Sigmoid colon (tissue), 7 donors: ENCODE data around the gene IFIT1. TPM values are rescaled to one million over a fixed set of nuclear protein-coding genes. Genes with fewer than 3 reads are reported as not detected.

ENCODE experiments used
- DNase-seq: peaks from one replicate; pipeline ENCODE4 v3.0.0-alpha.2; 2019
- H3K27ac ChIP-seq, 4 donors: fragments of 200-600 bp; sonication (generic); one replicate each; pipeline ENCODE4 v1.5.1; 2016 to 2019; ENCODE audit warnings: mild to moderate bottlenecking in 1 of 4
- H3K27me3 ChIP-seq, 3 donors: fragments of 200-600 bp; sonication (generic); one replicate each; pipeline ENCODE4 v1.5.1; 2019; ENCODE audit warnings: mild to moderate bottlenecking in 1 of 3
- H3K36me3 ChIP-seq, 4 donors: fragments of 200-600 bp; sonication (generic); one replicate each; pipeline ENCODE4 v1.5.1; 2016 to 2019
- H3K4me1 ChIP-seq, 4 donors: fragments of 200-600 bp; sonication (generic); one replicate each; pipeline ENCODE4 v1.5.1; 2017 to 2019
- H3K4me3 ChIP-seq, 4 donors: fragments of 200-600 bp; sonication (generic); one replicate each; pipeline ENCODE4 v1.5.1; 2017 to 2019; ENCODE audit warnings: mild to moderate bottlenecking in 2 of 4, moderate library complexity in 1 of 4
- H3K9me3 ChIP-seq, 4 donors: fragments of 200-600 bp in 3 of 4; sonication (generic) in 3 of 4; one replicate each; pipeline versions ENCODE4 v1.5.1 to v1.6.1; 2013 to 2019
- CTCF ChIP-seq, 4 experiments: fragments of 450-650 bp in 3 of 4; fragments of 200-600 bp in 1 of 4; IDR thresholded peaks; one replicate each; pipeline ENCODE4 v1.5.1; 2016 to 2019; ENCODE audit warnings: antibody characterized with exemption in 4 of 4, mild to moderate bottlenecking in 3 of 4, moderate library complexity in 2 of 4
- EP300 ChIP-seq, 4 donors: sonication (generic); formaldehyde crosslinking; IDR thresholded peaks; one replicate each; pipeline ENCODE4 v1.6.1; 2017; ENCODE audit warnings: antibody characterized with exemption in 4 of 4
- POLR2A ChIP-seq, 2 donors: fragments of 450-650 bp; IDR thresholded peaks; one replicate each; pipeline ENCODE4 v1.6.1; 2016; ENCODE audit warnings: antibody characterized with exemption in 2 of 2, mild to moderate bottlenecking in 2 of 2, moderate library complexity in 2 of 2
- POLR2AphosphoS5 ChIP-seq, 4 donors: sonication (generic); formaldehyde crosslinking; IDR thresholded peaks; one replicate each; pipeline ENCODE4 v1.6.1; 2017; ENCODE audit warnings: antibody characterized with exemption in 4 of 4
- WGBS, 2 donors: extraction: QIAGEN DNeasy Blood & Tissue Kit; methylation state at CpG; one replicate each; pipeline ENCODE4 v1.1.7; 2013; 5-methylcytosine and 5-hydroxymethylcytosine counted together
- intact Hi-C: fragments of 100-400 bp; cut with DNase I; formaldehyde crosslinking; loops from one replicate; pipeline ENCODE4 v1.15.1; 2023
- polyA plus RNA-seq, 3 donors: library from polyadenylated mRNA; stranded (reverse); fragments of 200-250 nt; gene quantifications; one replicate each; pipeline ENCODE4 v1.2.3, GENCODE V29; 2013
- total RNA-seq, 4 donors: library from RNA; depleted of rRNA; stranded (reverse); fragments of >200 nt; gene quantifications; one replicate each; pipeline ENCODE4 v1.1.0, GENCODE V29; 2016
- donor health status: healthy with polysubstance abuse.
- donor health status: Bipolar disorder and iron deficiency.
- donor health status: healthy.

IFIT1 gene
- total and polyA plus RNA-seq, 7 donors: 6.9 to 33.5 (median 19.4) TPM

- TF ChIP-seq POLR2AphosphoS5 (IDR thresholded peaks at IDR 0.05) (no peak), POLR2A (IDR thresholded peaks at IDR 0.05) (no peak), CTCF (IDR thresholded peaks at IDR 0.05) (no peak), EP300 (IDR thresholded peaks at IDR 0.05) (no peak)
- 95 to 96% methylated on average over 2 of the region's 2 CpGs for WGBS, 2 donors
- intact Hi-C loops: no loop called here
Observed at GRCh38 chr10:89421018-89421476, 28.6 kb downstream of the IFIT1 start.

GRCh38 chr10:89425000-89425399, 32.6 kb downstream of the IFIT1 start:
- TF ChIP-seq CTCF (IDR thresholded peaks at IDR 0.05) (no peak), EP300 (IDR thresholded peaks at IDR 0.05) (no peak), POLR2AphosphoS5 (IDR thresholded peaks at IDR 0.05) (no peak), POLR2A (IDR thresholded peaks at IDR 0.05) (no peak)
- intact Hi-C loops: loop anchor here (5.0 kb wide), 1 partner anchor 277 kb away; the partner anchor contains the start of gene KIF20B
- no peak overlapping the region for H3K27ac ChIP-seq
- no peak overlapping the region for H3K4me3 ChIP-seq
- no peaks in the 10 kb centered on the region for H3K27me3 ChIP-seq
- no peak for DNase-seq
- no peaks in the 10 kb centered on the region for H3K4me1 ChIP-seq
- WGBS, 2 donors: 70 to 78% methylated on average over 5 of the region's 5 CpGs
- peaks cover 0 to 13% (median 0%) of the 10 kb centered on the region in 4 donors for H3K36me3 ChIP-seq
- H3K9me3 ChIP-seq: no peaks in the 10 kb centered on the region

More at GRCh38 chr10:89421018-89421476, 28.6 kb downstream of the IFIT1 start:
- Histone ChIP-seq H3K36me3 (peaks cover 0 to 13% (median 3%) of the 10 kb centered on the region in 4 donors), H3K27me3 (no peaks in the 10 kb centered on the region), H3K4me3 (no peak overlapping the region), H3K9me3 (no peaks in the 10 kb centered on the region), H3K4me1 (peaks cover 0 to 34% (median 14%) of the 10 kb centered on the region in 4 donors), H3K27ac (no peak overlapping the region)
- DNase-seq: no peak

GRCh38 chr10:89426230-89426868, 33.9 kb downstream of the IFIT1 start:
- H3K27ac ChIP-seq: no peak overlapping the region
- TF ChIP-seq POLR2A (IDR thresholded peaks at IDR 0.05) (no peak), POLR2AphosphoS5 (IDR thresholded peaks at IDR 0.05) (peak in 1 of 4 donors; percentile 10), EP300 (IDR thresholded peaks at IDR 0.05) (no peak), CTCF (IDR thresholded peaks at IDR 0.05) (peak; percentile 63 to 85 (median 77))
- no peaks in the 10 kb centered on the region for H3K4me1 ChIP-seq
- H3K27me3 ChIP-seq: no peaks in the 10 kb centered on the region
- intact Hi-C loops: loop anchor here (1.0 to 5.0 kb wide), 2 partner anchors 138 to 276 kb away; partner anchors contain the start of gene KIF20B
- 58 to 63% methylated on average over 5 of the region's 5 CpGs for WGBS, 2 donors
- DNase-seq: no peak
- no peaks in the 10 kb centered on the region for H3K9me3 ChIP-seq
- no peak overlapping the region for H3K4me3 ChIP-seq
- peaks cover 0 to 5% (median 0%) of the 10 kb centered on the region in 4 donors for H3K36me3 ChIP-seq

- no peaks in the 10 kb centered on the region for H3K36me3 ChIP-seq
- no peak for TF ChIP-seq EP300 (IDR thresholded peaks at IDR 0.05)
- no peak for TF ChIP-seq POLR2A (IDR thresholded peaks at IDR 0.05)
- no peak for TF ChIP-seq POLR2AphosphoS5 (IDR thresholded peaks at IDR 0.05)
- TF ChIP-seq CTCF (IDR thresholded peaks at IDR 0.05): no peak
- intact Hi-C loops: loop anchor here (5.0 kb wide), 1 partner anchor 275 kb away; the partner anchor contains the start of gene KIF20B
- H3K4me3 ChIP-seq: no peak overlapping the region
- H3K27me3 ChIP-seq: no peaks in the 10 kb centered on the region
- H3K9me3 ChIP-seq: no peaks in the 10 kb centered on the region
- peaks cover 0 to 8% (median 0%) of the 10 kb centered on the region in 4 donors for H3K4me1 ChIP-seq
- DNase-seq: no peak
- WGBS, 2 donors: 90 to 92% methylated on average over 4 of the region's 4 CpGs
- no peak overlapping the region for H3K27ac ChIP-seq
Observed at GRCh38 chr10:89427629-89428028, 35.2 kb downstream of the IFIT1 start.
